ENCODE measurements around the gene NPTX1. TPM values are rescaled to one million over a fixed set of nuclear protein-coding genes. Genes with fewer than 3 reads are reported as not detected.

NPTX1 gene
- total and polyA plus RNA-seq, 9 of the 15 experiments (the other 6 are each of a cell fraction or from before 2014, with no cell fraction given) = 0.04 TPM; not detected in 8

GRCh38 chr17:80419255-80419654, 57.2 kb downstream of the NPTX1 start:
- Histone ChIP-seq H3K9ac (ENCODE audit: insufficient read depth in 1 of 2, low read depth in 2 of 2, low read length in 2 of 2) (no peak overlapping the region), H3K36me3 (ENCODE audit: control insufficient read depth, insufficient read depth, low read length) (0 out of 3 replicates have a peak, but pooled peaks cover 3% of the 10 kb centered on the region), H3K9me3 (replicated peaks; ENCODE audit: control insufficient read depth, insufficient read depth, low read depth, low read length) (no peaks in the 10 kb centered on the region), H4K20me1 (replicated peaks; ENCODE audit: control insufficient read depth, insufficient read depth, low read length) (0 out of 2 replicates have a peak, but pooled peaks cover 4% of the 10 kb centered on the region), H3K27me3 (ENCODE audit: control insufficient read depth in 2 of 2, insufficient read depth in 2 of 2, low read length in 2 of 2) (peaks cover 5 to 24% of the 10 kb centered on the region in 2 experiments; a peak in 4 of 5 replicates), H3K9me1 (ENCODE audit: control insufficient read depth, insufficient read depth, low read length) (no peaks in the 10 kb centered on the region), H3K27ac (ENCODE audit: extremely low read depth, low read depth, low read length) (no peak overlapping the region), H2AFZ (ENCODE audit: low read depth, low read length) (no peak overlapping the region), H3K4me2 (ENCODE audit: insufficient read depth, low read length) (no peak overlapping the region), H3K79me2 (ENCODE audit: control insufficient read depth, insufficient read depth, low read length) (peaks cover 7% of the 10 kb centered on the region; the same call in 2 of the 3 replicates), H3K4me1 (replicated peaks in 1 of 2; ENCODE audit: control insufficient read depth in 2 of 2, insufficient read depth in 2 of 2, low read length in 2 of 2) (peaks cover 3 to 25% of the 10 kb centered on the region in 2 experiments; a peak in 4 of 5 replicates), H3K4me3 (no peak overlapping the region)
- in situ Hi-C loops (cut with MboI) = no loop called here
- no peak for ATAC-seq
- BruUV-seq (replicated peaks) = no TSS peak
- no peak for TF ChIP-seq SMARCE1 (IDR thresholded peaks at IDR 0.05)
- no peak for TF ChIP-seq RB1 (IDR thresholded peaks at IDR 0.05; ENCODE audit: low read depth)
- TF ChIP-seq ZNF586 (CRISPR knock-in tag; conservative IDR thresholded peaks at IDR 0.05) = no peak
- 0 out of 2 replicates have a peak, but pooled peaks have one; percentile 19 for TF ChIP-seq RBFOX2 (IDR thresholded peaks at IDR 0.05; ENCODE audit: low read depth, low read length)
- no peak for TF ChIP-seq PCBP1 (IDR thresholded peaks at IDR 0.05; ENCODE audit: low read depth, low read length, poor library complexity, severe bottlenecking)
- ChIA-PET POLR2A (interaction anchor here (0.5 to 1.1 kb wide), 3 partner anchors 43 to 269 kb away, joined by 3 read pairs; no protein-coding TSS in a partner anchor), CTCF (ENCODE audit: low intra/inter-chr PET ratio) (no interaction called here)
- DNase-seq (ENCODE audit: extremely low read depth in 1 of 4, low spot score in 3 of 4) = no peak
- WGBS (ENCODE audit: insufficient coverage, low coverage, missing lambda C conversion rate) = 80% methylated on average over 11 of the region's 11 CpGs
- FAIRE-seq = no peak
- intact Hi-C loops (cut with micrococcal nuclease) = no loop called here

- in situ Hi-C loops (cut with MboI) = no loop called here
These were observed 57.8 kb downstream of the NPTX1 start for GRCh38 chr17:80418589-80418988.

More at GRCh38 chr17:80418589-80418988, 57.8 kb downstream of the NPTX1 start:
- Histone ChIP-seq H3K9me3 (replicated peaks; ENCODE audit: control insufficient read depth, insufficient read depth, low read depth, low read length) (no peaks in the 10 kb centered on the region), H3K27me3 (ENCODE audit: control insufficient read depth in 2 of 2, insufficient read depth in 2 of 2, low read length in 2 of 2) (peaks cover 6 to 24% of the 10 kb centered on the region in 2 experiments; a peak in 4 of 5 replicates), H3K79me2 (ENCODE audit: control insufficient read depth, insufficient read depth, low read length) (peaks cover 7% of the 10 kb centered on the region; the same call in 2 of the 3 replicates), H4K20me1 (replicated peaks; ENCODE audit: control insufficient read depth, insufficient read depth, low read length) (no peaks in the 10 kb centered on the region), H3K4me2 (ENCODE audit: insufficient read depth, low read length) (no peak overlapping the region), H3K4me3 (no peak overlapping the region), H3K27ac (ENCODE audit: extremely low read depth, low read depth, low read length) (no peak overlapping the region), H3K9ac (ENCODE audit: insufficient read depth in 1 of 2, low read depth in 2 of 2, low read length in 2 of 2) (no peak overlapping the region), H2AFZ (ENCODE audit: low read depth, low read length) (no peak overlapping the region), H3K4me1 (replicated peaks in 1 of 2; ENCODE audit: control insufficient read depth in 2 of 2, insufficient read depth in 2 of 2, low read length in 2 of 2) (peaks cover 3 to 27% of the 10 kb centered on the region in 2 experiments; a peak in 4 of 5 replicates), H3K36me3 (ENCODE audit: control insufficient read depth, insufficient read depth, low read length) (0 out of 3 replicates have a peak, but pooled peaks cover 3% of the 10 kb centered on the region), H3K9me1 (ENCODE audit: control insufficient read depth, insufficient read depth, low read length) (no peaks in the 10 kb centered on the region)
- FAIRE-seq = no peak
- BruUV-seq (replicated peaks) = no TSS peak
- ATAC-seq = no peak
- intact Hi-C loops (cut with micrococcal nuclease) = no loop called here
- TF ChIP-seq PHB2 (IDR thresholded peaks at IDR 0.05; ENCODE audit: low read depth) = no peak
- no peak for TF ChIP-seq ARID3B (CRISPR knock-in tag; IDR thresholded peaks at IDR 0.05; ENCODE audit: borderline replicate concordance)
- TF ChIP-seq CEBPB (tag; IDR thresholded peaks at IDR 0.05) = peak; percentile 29; the same call in 1 of the 2 replicates
- ChIA-PET CTCF (ENCODE audit: low intra/inter-chr PET ratio) (no interaction called here), POLR2A (no interaction called here)
- WGBS (ENCODE audit: insufficient coverage, low coverage, missing lambda C conversion rate) = 81% methylated on average over 11 of the region's 11 CpGs
- DNase-seq (ENCODE audit: extremely low read depth in 1 of 4, low spot score in 3 of 4) = no peak
